ACC112 (cell line): ENCODE results near the gene GSTA5.
"Not testable (repeated sequence)": the region's sequence is repeated elsewhere in the genome, so short reads cannot be mapped to it uniquely, and the experiment has no call there.

ENCODE experiments used
- H2AFZ ChIP-seq: fragments of 200-600 bp; sonication (generic); one replicate; pipeline ENCODE4 v1.6.0; 2017; ENCODE audit warnings: antibody characterized with exemption, low read length; ENCODE audit not compliant: unreplicated experiment
- H3K27ac ChIP-seq: fragments of 200-600 bp; sonication (generic); 2 replicates; pipeline ENCODE4 v1.5.1; 2014; ENCODE audit warnings: low read depth, mild to moderate bottlenecking, antibody characterized with exemption, low read length, moderate library complexity
- H3K27me3 ChIP-seq: fragments of 200-600 bp; sonication (generic); 2 replicates; pipeline ENCODE4 v1.6.1; 2014; ENCODE audit warnings: mild to moderate bottlenecking, antibody characterized with exemption, low read length, moderate library complexity, mixed read lengths; ENCODE audit not compliant: insufficient read depth
- H3K36me3 ChIP-seq: fragments of 200-600 bp; sonication (generic); 2 replicates; pipeline ENCODE4 v1.6.1; 2016; ENCODE audit warnings: mild to moderate bottlenecking, antibody characterized with exemption, low read length, moderate library complexity, mixed read lengths; ENCODE audit not compliant: insufficient read depth
- H3K4me1 ChIP-seq: fragments of 200-600 bp; sonication (generic); one replicate; pipeline ENCODE4 v1.6.1; 2016; ENCODE audit warnings: low read length, mixed read lengths; ENCODE audit not compliant: insufficient read depth, unreplicated experiment, control insufficient read depth
- H3K4me3 ChIP-seq: fragments of 200-600 bp; sonication (generic); 2 replicates; pipeline ENCODE4 v1.5.1; 2014; ENCODE audit warnings: mild to moderate bottlenecking, low read depth, low read length
- H3K79me2 ChIP-seq: fragments of 200-600 bp; sonication (generic); one replicate; pipeline ENCODE4 v1.6.0; 2016; ENCODE audit warnings: low read length; ENCODE audit not compliant: control insufficient read depth, unreplicated experiment, insufficient read depth

GSTA5 gene

GRCh38 chr6:52830869-52831268 is 9.7 kb downstream of the GSTA5 start:
- not testable (repeated sequence) for H3K27ac ChIP-seq, H3K4me3 ChIP-seq, H3K36me3 ChIP-seq, H3K79me2 ChIP-seq, H2AFZ ChIP-seq, H3K4me1 ChIP-seq
- H3K27me3 ChIP-seq = peaks cover 11% of the 10 kb centered on the region; the same call in 1 of the 2 replicates

- H3K79me2 ChIP-seq = no peaks in the 10 kb centered on the region
- no peak overlapping the region for H2AFZ ChIP-seq
- H3K36me3 ChIP-seq = no peaks in the 10 kb centered on the region
- no peak overlapping the region for H3K4me3 ChIP-seq
- H3K27me3 ChIP-seq = peaks cover 6% of the 10 kb centered on the region; the same call in 1 of the 2 replicates
- no peak overlapping the region for H3K27ac ChIP-seq
- no peaks in the 10 kb centered on the region for H3K4me1 ChIP-seq
These were observed 11.4 kb downstream of the GSTA5 start for GRCh38 chr6:52829046-52829817.

GRCh38 chr6:52828621-52829020 is 12.0 kb downstream of the GSTA5 start:
- H3K27me3 ChIP-seq, H3K36me3 ChIP-seq, H3K4me3 ChIP-seq, H3K4me1 ChIP-seq, H2AFZ ChIP-seq, H3K79me2 ChIP-seq, H3K27ac ChIP-seq: not testable (repeated sequence)

- H3K36me3 ChIP-seq, H3K4me1 ChIP-seq, H2AFZ ChIP-seq, H3K27me3 ChIP-seq, H3K4me3 ChIP-seq, H3K27ac ChIP-seq, H3K79me2 ChIP-seq: not testable (repeated sequence)
These were observed 13.4 kb downstream of the GSTA5 start for GRCh38 chr6:52827073-52827783.

- H3K27ac ChIP-seq = no peak overlapping the region
- H2AFZ ChIP-seq = no peak overlapping the region
- H3K36me3 ChIP-seq = no peaks in the 10 kb centered on the region
- H3K4me3 ChIP-seq = no peak overlapping the region
- no peaks in the 10 kb centered on the region for H3K27me3 ChIP-seq
- no peaks in the 10 kb centered on the region for H3K4me1 ChIP-seq
- no peaks in the 10 kb centered on the region for H3K79me2 ChIP-seq
These were observed 14.1 kb downstream of the GSTA5 start for GRCh38 chr6:52826513-52826912.

- not testable (repeated sequence) for H3K36me3 ChIP-seq, H3K4me3 ChIP-seq, H3K27ac ChIP-seq, H2AFZ ChIP-seq, H3K4me1 ChIP-seq, H3K79me2 ChIP-seq, H3K27me3 ChIP-seq
These were observed 14.6 kb downstream of the GSTA5 start for GRCh38 chr6:52825900-52826459.

GRCh38 chr6:52825270-52825793 is 15.3 kb downstream of the GSTA5 start:
- not testable (repeated sequence) for H3K4me3 ChIP-seq, H2AFZ ChIP-seq, H3K79me2 ChIP-seq, H3K27ac ChIP-seq, H3K36me3 ChIP-seq, H3K27me3 ChIP-seq, H3K4me1 ChIP-seq

- H3K79me2 ChIP-seq = no peaks in the 10 kb centered on the region
- H3K27me3 ChIP-seq = no peaks in the 10 kb centered on the region
- no peaks in the 10 kb centered on the region for H3K36me3 ChIP-seq
- H2AFZ ChIP-seq = no peak overlapping the region
- no peak overlapping the region for H3K4me3 ChIP-seq
- no peak overlapping the region for H3K27ac ChIP-seq
- peaks cover 5% of the 10 kb centered on the region for H3K4me1 ChIP-seq
These were observed 18.8 kb downstream of the GSTA5 start for GRCh38 chr6:52821842-52822241.

- no peaks in the 10 kb centered on the region for H3K27me3 ChIP-seq
- no peak overlapping the region for H3K4me3 ChIP-seq
These were observed 20.4 kb downstream of the GSTA5 start for GRCh38 chr6:52820198-52820597.

GRCh38 chr6:52815167-52816092 is 25.2 kb downstream of the GSTA5 start:
- Histone ChIP-seq H2AFZ (peak overlapping the region; percentile 23), H3K27me3 (no peaks in the 10 kb centered on the region), H3K4me3 (no peak overlapping the region), H3K27ac (no peak overlapping the region), H3K4me1 (peaks cover 5% of the 10 kb centered on the region), H3K79me2 (no peaks in the 10 kb centered on the region), H3K36me3 (no peaks in the 10 kb centered on the region)

More at GRCh38 chr6:52820198-52820597, 20.4 kb downstream of the GSTA5 start:
- no peak overlapping the region for H2AFZ ChIP-seq
- H3K4me1 ChIP-seq = peaks cover 5% of the 10 kb centered on the region
- H3K79me2 ChIP-seq = no peaks in the 10 kb centered on the region
- H3K36me3 ChIP-seq = no peaks in the 10 kb centered on the region
- H3K27ac ChIP-seq = no peak overlapping the region
